Measurements from ENCODE around the gene CFC1. TPM values are rescaled to one million over a fixed set of nuclear protein-coding genes. Genes with fewer than 3 reads are reported as not detected.

Gene CFC1
- total RNA-seq, result 0.55 TPM

DNA sequence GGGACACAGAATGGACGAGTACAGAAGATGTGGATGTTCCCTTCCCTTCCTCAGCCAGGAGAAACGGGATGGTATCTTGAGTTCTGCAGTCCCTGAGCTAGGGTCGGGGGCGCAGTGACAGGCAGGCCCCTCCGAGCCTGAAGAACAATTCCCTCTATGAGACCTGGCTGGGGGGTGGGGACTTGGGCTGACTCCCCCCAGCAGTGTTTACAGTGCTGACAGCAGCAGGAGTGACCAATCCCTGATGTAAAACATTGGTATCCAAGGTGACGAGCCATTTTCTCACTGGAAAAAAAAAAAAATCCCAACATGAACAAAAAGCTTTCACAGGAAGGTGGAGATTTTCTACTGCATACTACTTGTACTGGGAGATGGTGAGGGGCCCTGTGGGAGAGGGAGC is at the start of gene CFC1:
Gene CFC1 (minus strand): TSS at position 183 of the 400 bp plus-strand sequence. CDS start 288 bp downstream, outside the sequence.

DNA sequence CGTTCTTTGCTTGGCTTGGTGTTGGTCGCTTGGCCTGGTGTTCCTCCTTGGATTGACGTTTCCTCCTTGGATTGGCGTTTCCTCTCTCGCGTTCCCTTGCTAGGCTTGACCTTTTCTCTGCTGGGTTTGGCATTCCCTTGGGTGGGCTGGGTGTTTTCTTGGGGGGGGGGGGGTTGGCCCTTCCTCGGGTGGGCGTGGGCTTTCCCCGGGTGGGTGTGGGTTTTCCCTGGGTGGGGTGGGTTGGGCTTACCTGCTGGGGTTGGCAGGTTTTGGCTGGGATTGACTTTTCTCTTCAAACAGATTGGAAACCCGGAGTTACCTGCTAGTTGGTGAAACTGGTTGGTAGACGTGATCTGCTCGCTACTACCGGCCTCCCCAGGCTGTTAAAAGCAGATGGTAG is 11.8 kb upstream of the CFC1 start, which contains the start of gene POTEJ:
Gene POTEJ (plus strand): TSS at position 301 of the 400 bp plus-strand sequence. CDS start 93 bp downstream, at position 394.

Other genes starting within 250 kb of the CFC1 start
- gene PTPN18, start 243.5 kb downstream of the CFC1 start, total RNA-seq, result 30.5 TPM
- gene POTEI, start 90.2 kb downstream of the CFC1 start, total RNA-seq, result 0.22 TPM
- 0.33 TPM for gene CFC1B, start 78.4 kb downstream of the CFC1 start, total RNA-seq
- 0.71 TPM for gene POTEJ, start 11.9 kb upstream of the CFC1 start, total RNA-seq
- gene GPR148, start 129.5 kb upstream of the CFC1 start, total RNA-seq, result not detected
- gene AMER3, start 156.0 kb upstream of the CFC1 start, total RNA-seq, result 11.8 TPM
- gene ARHGEF4, start 237.3 kb upstream of the CFC1 start, total RNA-seq, result 57.8 TPM

Measured in camera-type eye (tissue), 1 donor.